GM23248 (cell line): Measurements from ENCODE around the gene ALMS1. TPM values are rescaled to one million over a fixed set of nuclear protein-coding genes. Genes with fewer than 3 reads are reported as not detected.
"Not testable (repeated sequence)": the region's sequence is repeated elsewhere in the genome, so short reads cannot be mapped to it uniquely, and the experiment has no call there.

Experiments
- DNase-seq: peaks from one replicate; pipeline ENCODE4 v3.0.0-alpha.2; 2015
- H2AFZ ChIP-seq: fragments of 200-600 bp; sonication (generic); 2 replicates; pipeline ENCODE4 v1.6.1; 2016; ENCODE audit warnings: antibody characterized with exemption
- H3F3A ChIP-seq: fragments of 200-600 bp; sonication (generic); 2 replicates; pipeline ENCODE4 v1.6.1; 2016; ENCODE audit warnings: mild to moderate bottlenecking, antibody characterized with exemption, mixed run types; ENCODE audit not compliant: insufficient read depth
- H3K27ac ChIP-seq: fragments of 200-600 bp; sonication (generic); 2 replicates; pipeline ENCODE4 v1.5.1; 2016; ENCODE audit warnings: mild to moderate bottlenecking
- H3K27me3 ChIP-seq: fragments of 200-600 bp; sonication (generic); replicated peaks from 2 replicates; pipeline ENCODE4 v1.6.1; 2016; ENCODE audit warnings: mild to moderate bottlenecking; ENCODE audit not compliant: insufficient read depth
- H3K36me3 ChIP-seq: fragments of 200-600 bp; sonication (generic); 2 replicates; pipeline ENCODE4 v1.6.1; 2016; ENCODE audit warnings: low read depth, mild to moderate bottlenecking
- H3K4me1 ChIP-seq: fragments of 200-600 bp; sonication (generic); 2 replicates; pipeline ENCODE4 v1.6.1; 2016; ENCODE audit warnings: mild to moderate bottlenecking; ENCODE audit not compliant: insufficient read depth
- H3K4me2 ChIP-seq: fragments of 200-600 bp; sonication (generic); one replicate; pipeline ENCODE4 v1.6.1; 2016; ENCODE audit warnings: mild to moderate bottlenecking; ENCODE audit not compliant: unreplicated experiment
- H3K4me3 ChIP-seq: fragments of 200-600 bp; sonication (generic); 2 replicates; pipeline ENCODE4 v1.5.1; 2016; ENCODE audit warnings: mild to moderate bottlenecking
- H3K79me2 ChIP-seq: fragments of 200-600 bp; sonication (generic); 2 replicates; pipeline ENCODE4 v1.6.1; 2016; ENCODE audit warnings: mild to moderate bottlenecking; ENCODE audit not compliant: insufficient read depth
- H3K9ac ChIP-seq: fragments of 200-600 bp; sonication (generic); 2 replicates; pipeline ENCODE4 v1.6.1; 2016; ENCODE audit warnings: mild to moderate bottlenecking
- H3K9me2 ChIP-seq: fragments of 200-600 bp; sonication (generic); 2 replicates; pipeline ENCODE4 v1.6.1; 2016; ENCODE audit warnings: mixed run types, mild to moderate bottlenecking, moderate library complexity; ENCODE audit not compliant: insufficient read depth
- H3K9me3 ChIP-seq: fragments of 200-600 bp; sonication (generic); one replicate; pipeline ENCODE4 v1.6.1; 2017; ENCODE audit warnings: low read depth
- H4K20me1 ChIP-seq: fragments of 200-600 bp; sonication (generic); 2 replicates; pipeline ENCODE4 v1.6.0; 2016; ENCODE audit not compliant: insufficient read depth
- WGBS, 2 experiments: methylation state at CpG; one replicate each; pipeline ENCODE4 v1.1.6; 2015 to 2017; ENCODE audit warnings: low lambda C conversion rate in 2 of 2, low coverage in 1 of 2; ENCODE audit errors: missing lambda C conversion rate in 2 of 2; 5-methylcytosine and 5-hydroxymethylcytosine counted together
- in situ Hi-C: fragments of 300-500 bp; cut with MboI; formaldehyde crosslinking; loops from 2 replicates; pipeline ENCODE4 v1.15.0; 2020
- polyA plus RNA-seq: library from polyadenylated mRNA; unstranded; fragments of >200 nt; fragmentation: Nextera tagmentation; extraction: Ambion mirVana; gene quantifications from 2 replicates; pipeline ENCODE4 v1.2.1, GENCODE V29; 2016
- total RNA-seq: library from RNA; depleted of rRNA; stranded (reverse); fragments of >200 nt; shearing (Covaris generic); gene quantifications from 2 replicates; pipeline ENCODE4 v1.2.3, GENCODE V29; 2014

Gene ALMS1
- total and polyA plus RNA-seq, 2 experiments from 2014 or later = 3.1 to 9.8 TPM

DNA sequence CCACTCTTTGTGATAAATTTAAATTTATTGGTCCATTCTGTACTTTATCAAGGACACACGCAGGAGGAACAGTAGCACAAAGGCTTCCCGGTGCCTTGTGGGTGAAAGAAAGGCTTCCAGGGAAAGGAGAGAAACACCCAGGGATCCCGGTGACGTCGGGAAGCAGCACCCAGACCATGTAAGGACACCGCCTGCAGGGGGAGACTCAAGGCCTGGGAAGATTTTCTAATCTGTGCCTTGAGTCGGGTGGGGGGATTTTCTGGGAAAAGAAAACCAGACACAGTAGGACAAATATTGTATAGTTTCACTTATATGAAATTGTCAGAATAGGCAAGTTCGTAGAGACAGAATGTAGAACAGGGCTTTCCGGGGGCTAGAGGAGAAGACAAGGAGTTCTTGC is 239.0 kb downstream of the ALMS1 start:
- in situ Hi-C loops, H4K20me1 ChIP-seq: not testable (repeated sequence)

DNA sequence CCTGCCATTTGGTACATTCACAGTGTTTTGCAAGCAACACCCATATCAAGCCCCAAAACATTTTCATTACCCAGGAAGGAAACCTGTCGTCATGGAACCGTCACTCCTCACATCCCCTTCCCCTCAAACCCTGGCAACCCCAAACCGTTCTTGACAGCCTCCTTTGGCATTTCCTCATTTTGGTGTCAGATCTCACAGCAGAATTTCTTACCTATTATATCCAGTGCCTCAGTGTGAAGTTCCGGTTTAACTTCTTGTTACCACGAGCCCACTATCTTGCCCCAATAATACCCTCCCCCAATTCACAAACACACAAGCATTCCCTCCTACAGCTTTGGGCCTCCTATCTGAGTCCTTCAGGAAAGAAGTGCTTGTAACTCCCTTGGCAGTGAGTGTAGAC is 240.6 kb downstream of the ALMS1 start:
- H3K27ac ChIP-seq, H3K79me2 ChIP-seq, H3F3A ChIP-seq, H3K4me1 ChIP-seq, H3K4me3 ChIP-seq, DNase-seq, H3K27me3 ChIP-seq, H3K9me2 ChIP-seq, H3K36me3 ChIP-seq, H3K9ac ChIP-seq, H3K4me2 ChIP-seq, H3K9me3 ChIP-seq, H4K20me1 ChIP-seq, H2AFZ ChIP-seq, in situ Hi-C loops: not testable (repeated sequence)
- 43 to 51% methylated on average over 5 of the region's 5 CpGs for WGBS, 2 experiments

More for the DNA sequence above, 239.0 kb downstream of the ALMS1 start:
- H3K79me2 ChIP-seq, DNase-seq, H3K9ac ChIP-seq, H3K9me3 ChIP-seq, H3K27me3 ChIP-seq, H3K27ac ChIP-seq, H3K4me3 ChIP-seq, H3K36me3 ChIP-seq, H3F3A ChIP-seq, H2AFZ ChIP-seq, H3K4me1 ChIP-seq, H3K4me2 ChIP-seq, H3K9me2 ChIP-seq: not testable (repeated sequence)
- 71 to 79% methylated on average over 4 to 5 of the region's 9 CpGs for WGBS, 2 experiments

- H2AFZ ChIP-seq, H3K27ac ChIP-seq, H4K20me1 ChIP-seq, H3K36me3 ChIP-seq, H3K4me2 ChIP-seq, H3K9me2 ChIP-seq, DNase-seq, H3K9me3 ChIP-seq, H3K79me2 ChIP-seq, H3K4me1 ChIP-seq, H3K4me3 ChIP-seq, H3K9ac ChIP-seq, H3F3A ChIP-seq, H3K27me3 ChIP-seq, in situ Hi-C loops: not testable (repeated sequence)
- WGBS, 2 experiments = 64 to 76% methylated on average over 2 of the region's 2 CpGs
Observed at GRCh38 chr2:73628493-73628892, 242.9 kb downstream of the ALMS1 start.

GRCh38 chr2:73630662-73631266 is 245.1 kb downstream of the ALMS1 start:
- DNase-seq = peak; percentile 6
- H2AFZ ChIP-seq, H3K9me3 ChIP-seq, H3K9me2 ChIP-seq, H3K4me2 ChIP-seq, H3K9ac ChIP-seq, H3F3A ChIP-seq, H3K27ac ChIP-seq, H3K79me2 ChIP-seq, in situ Hi-C loops, H3K36me3 ChIP-seq, H3K4me1 ChIP-seq, H3K4me3 ChIP-seq, H4K20me1 ChIP-seq, H3K27me3 ChIP-seq: not testable (repeated sequence)
- WGBS, 2 experiments = 37 to 62% methylated on average over 2 of the region's 2 CpGs

DNA sequence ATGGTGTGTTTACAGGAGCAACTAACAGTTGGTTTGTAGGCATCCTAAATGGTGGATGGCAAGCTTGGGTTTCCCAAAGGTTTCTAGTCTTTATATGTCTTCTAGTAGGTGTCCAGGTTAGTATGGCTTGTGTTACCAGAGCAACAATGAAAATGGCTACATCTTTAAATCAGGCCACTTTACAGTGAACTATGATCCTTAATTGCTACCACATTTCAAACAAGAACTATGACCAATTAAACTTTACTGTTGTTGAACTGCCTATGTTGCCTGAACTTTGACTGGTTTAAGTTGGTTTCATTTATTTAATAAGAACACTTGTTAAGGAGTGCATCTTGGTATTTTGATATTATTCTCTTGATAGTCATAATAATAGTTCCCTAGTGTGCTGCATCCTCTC is 251.3 kb downstream of the ALMS1 start:
- in situ Hi-C loops, H3K4me3 ChIP-seq, H3K27me3 ChIP-seq, H2AFZ ChIP-seq, H3K4me1 ChIP-seq, H3K9me2 ChIP-seq, H3K4me2 ChIP-seq, H3F3A ChIP-seq, DNase-seq, H3K9me3 ChIP-seq, H3K9ac ChIP-seq, H4K20me1 ChIP-seq, H3K79me2 ChIP-seq, H3K27ac ChIP-seq, H3K36me3 ChIP-seq: not testable (repeated sequence)
